Ovary (tissue), 9 donors: ENCODE measurements around the gene LZTFL1. TPM values are rescaled to one million over a fixed set of nuclear protein-coding genes. Genes with fewer than 3 reads are reported as not detected.

Source experiments
- DNase-seq, 5 donors: peaks; one replicate each; pipeline ENCODE4 v3.0.0-alpha.2; 2019 to 2020
- H3K27ac ChIP-seq, 2 donors: fragments of 200-600 bp; one replicate each; pipeline versions ENCODE4 v1.5.1 to v1.8.0; 2019 to 2022
- H3K27me3 ChIP-seq: fragments of 200-600 bp; one replicate; pipeline ENCODE4 v1.8.0; 2022
- H3K36me3 ChIP-seq: fragments of 200-600 bp; sonication (generic); one replicate; pipeline ENCODE4 v1.5.1; 2019
- H3K4me1 ChIP-seq: one replicate; pipeline ENCODE4 v1.8.1; 2013; ENCODE audit warnings: mild to moderate bottlenecking, moderate library complexity; ENCODE audit not compliant: insufficient read depth
- H3K4me3 ChIP-seq: fragments of 200-600 bp; sonication (generic); one replicate; pipeline ENCODE4 v1.5.1; 2017
- H3K9me3 ChIP-seq, 2 donors: fragments of 200-600 bp in 1 of 2; sonication (generic) in 1 of 2; one replicate each; pipeline versions ENCODE4 v1.5.1 to v1.8.1; 2013 to 2019; ENCODE audit warnings: mild to moderate bottlenecking in 1 of 2, moderate library complexity in 1 of 2
- EP300 ChIP-seq: sonication (generic); formaldehyde crosslinking; IDR thresholded peaks from one replicate; pipeline ENCODE4 v1.6.1; 2017; ENCODE audit warnings: antibody characterized with exemption
- POLR2A ChIP-seq: fragments of 450-650 bp; IDR thresholded peaks from one replicate; pipeline ENCODE4 v1.6.1; 2017; ENCODE audit warnings: antibody characterized with exemption, mild to moderate bottlenecking, moderate library complexity
- WGBS, 3 donors: extraction: QIAGEN DNeasy Blood & Tissue Kit in 1 of 3; methylation state at CpG; one replicate each; pipeline versions ENCODE4 v1.1.5 to v1.1.7; 2013 to 2017; 5-methylcytosine and 5-hydroxymethylcytosine counted together
- intact Hi-C, 4 donors: fragments of 100-400 bp; cut with DNase I; formaldehyde crosslinking; loops; one replicate each; pipeline versions ENCODE4 v1.11.0 to v1.15.1; 2022 to 2023
- polyA plus RNA-seq, 2 donors: library from polyadenylated mRNA; stranded (reverse); fragments of 200-250 nt in 1 of 2; fragments of 350-450 nt in 1 of 2; fragmentation: Illumina TruSeq in 1 of 2; extraction: RNeasy Lipid Tissue Mini Kit (QIAGEN cat#74804) in 1 of 2; gene quantifications; one replicate each; pipeline ENCODE4 v1.2.3, GENCODE V29; 2013 to 2014
- total RNA-seq, 7 donors: library from RNA; depleted of rRNA in 2 of 7; stranded (reverse); fragments of >200 nt in 2 of 7; fragmentation: NEBNext Ultra II Directional in 3 of 7; extraction: Animal tissue kit (Norgen Biotek cat#: 25700) in 3 of 7; gene quantifications; one replicate each; pipeline versions ENCODE4 v1.1.0 to v1.2.4, GENCODE V29; 2016 to 2023
- TF ChIP-seq, protein P1 (sequence below), 3 donors: fragments of 450-650 bp in 2 of 3; fragments of 200-600 bp in 1 of 3; IDR thresholded peaks; one replicate each; pipeline versions ENCODE4 v1.5.1 to v1.8.0; 2016 to 2022; ENCODE audit warnings: antibody characterized with exemption in 3 of 3, mild to moderate bottlenecking in 1 of 3
- donor health status: DM: no; HTN: no; CAD: no; lungs with moderate emphysema.
- donor health status: DM: no; HTN: no; CAD: no.
- donor health status: Bipolar disorder and iron deficiency.
- donor health status: DM: yes; HTN: yes; CAD: no.
- donor health status: DM: no; HTN: no; CAD: no.
- donor health status: DM: yes; HTN: yes; CAD: no.

Gene LZTFL1
- total and polyA plus RNA-seq, 9 donors: 12.3 to 30.6 (median 17.3) TPM

- intact Hi-C loops: no loop called here
- no peak for TF ChIP-seq EP300
- TF ChIP-seq, protein P1, sequence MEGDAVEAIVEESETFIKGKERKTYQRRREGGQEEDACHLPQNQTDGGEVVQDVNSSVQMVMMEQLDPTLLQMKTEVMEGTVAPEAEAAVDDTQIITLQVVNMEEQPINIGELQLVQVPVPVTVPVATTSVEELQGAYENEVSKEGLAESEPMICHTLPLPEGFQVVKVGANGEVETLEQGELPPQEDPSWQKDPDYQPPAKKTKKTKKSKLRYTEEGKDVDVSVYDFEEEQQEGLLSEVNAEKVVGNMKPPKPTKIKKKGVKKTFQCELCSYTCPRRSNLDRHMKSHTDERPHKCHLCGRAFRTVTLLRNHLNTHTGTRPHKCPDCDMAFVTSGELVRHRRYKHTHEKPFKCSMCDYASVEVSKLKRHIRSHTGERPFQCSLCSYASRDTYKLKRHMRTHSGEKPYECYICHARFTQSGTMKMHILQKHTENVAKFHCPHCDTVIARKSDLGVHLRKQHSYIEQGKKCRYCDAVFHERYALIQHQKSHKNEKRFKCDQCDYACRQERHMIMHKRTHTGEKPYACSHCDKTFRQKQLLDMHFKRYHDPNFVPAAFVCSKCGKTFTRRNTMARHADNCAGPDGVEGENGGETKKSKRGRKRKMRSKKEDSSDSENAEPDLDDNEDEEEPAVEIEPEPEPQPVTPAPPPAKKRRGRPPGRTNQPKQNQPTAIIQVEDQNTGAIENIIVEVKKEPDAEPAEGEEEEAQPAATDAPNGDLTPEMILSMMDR (IDR thresholded peaks at IDR 0.05): no peak
- no peak for TF ChIP-seq POLR2A
- Histone ChIP-seq H3K4me3 (no peak overlapping the region), H3K27ac (no peak overlapping the region), H3K36me3 (no peaks in the 10 kb centered on the region), H3K4me1 (no peaks in the 10 kb centered on the region), H3K9me3 (no peaks in the 10 kb centered on the region), H3K27me3 (no peaks in the 10 kb centered on the region)
- WGBS, 3 donors: 55 to 75% (median 56%) methylated on average over 2 of the region's 2 CpGs
- DNase-seq: no peak
Observed at GRCh38 chr3:45868213-45868612, 26.3 kb upstream of the LZTFL1 start.

DNA sequence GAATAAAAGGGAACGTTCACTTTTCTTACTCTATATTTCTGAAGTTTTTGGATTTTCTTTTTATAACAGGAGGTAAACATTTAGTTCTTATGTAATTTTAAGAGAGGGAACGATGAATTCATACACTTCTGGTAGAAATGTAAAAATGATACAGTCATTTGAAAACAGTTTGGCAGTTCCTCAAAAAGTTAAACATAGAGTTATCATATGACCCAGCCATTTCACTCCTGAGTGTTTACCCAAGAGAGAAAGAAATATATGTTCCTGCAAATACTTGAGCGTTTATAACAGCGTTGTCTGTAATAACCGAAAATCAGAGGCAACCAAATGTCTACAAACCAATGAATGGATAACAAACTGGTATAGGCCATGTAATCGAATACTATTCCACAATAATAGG is 23.6 kb upstream of the LZTFL1 start:
- no peaks in the 10 kb centered on the region for H3K27me3 ChIP-seq
- intact Hi-C loops: no loop called here
- H3K9me3 ChIP-seq: no peaks in the 10 kb centered on the region
- H3K4me3 ChIP-seq: no peak overlapping the region
- H3K36me3 ChIP-seq: no peaks in the 10 kb centered on the region
- DNase-seq: no peak
- H3K27ac ChIP-seq: no peak overlapping the region
- TF ChIP-seq EP300 (no peak), POLR2A (no peak)
- TF ChIP-seq, protein P1 (IDR thresholded peaks at IDR 0.05): no peak
- 77 to 83% (median 81%) methylated on average over 6 of the region's 6 CpGs for WGBS, 3 donors
- H3K4me1 ChIP-seq: no peaks in the 10 kb centered on the region

DNA sequence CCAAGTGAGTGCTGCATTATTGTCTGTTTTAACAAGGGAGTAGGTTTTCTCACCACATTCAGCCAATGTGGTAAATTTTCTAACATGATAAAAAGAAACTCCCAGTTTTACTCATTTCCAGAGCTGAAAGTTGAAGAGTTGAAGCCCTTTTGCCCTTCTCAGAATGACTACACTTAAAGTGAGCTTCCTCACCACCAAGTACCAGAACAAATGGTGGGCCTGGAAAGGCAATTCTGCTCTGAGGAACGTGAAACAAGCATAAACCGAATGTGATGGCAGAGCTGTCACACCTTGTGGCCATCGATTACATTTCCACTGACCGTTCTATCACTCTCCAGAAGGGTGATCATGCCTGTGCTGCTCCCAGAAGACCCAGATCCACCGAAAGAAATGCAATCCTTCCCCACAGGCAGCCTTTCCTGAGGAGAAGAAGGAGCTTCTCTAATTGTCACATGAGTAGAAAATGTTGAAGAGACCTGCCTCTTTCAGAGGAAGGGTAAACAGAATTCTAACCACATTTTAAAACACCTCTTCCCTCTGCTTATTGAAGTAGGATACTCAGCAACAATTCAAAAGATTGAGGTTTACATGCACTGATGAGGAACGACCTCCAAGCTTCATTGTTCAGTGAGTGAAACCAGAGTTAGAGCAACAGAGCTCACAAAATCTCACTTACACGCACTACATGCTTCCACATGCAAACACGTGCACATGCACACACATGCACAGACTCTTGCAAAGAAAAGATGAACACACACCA is 23.0 kb upstream of the LZTFL1 start:
- no peak for DNase-seq
- H3K36me3 ChIP-seq: no peaks in the 10 kb centered on the region
- intact Hi-C loops: no loop called here
- no peaks in the 10 kb centered on the region for H3K4me1 ChIP-seq
- H3K4me3 ChIP-seq: no peak overlapping the region
- WGBS, 3 donors: 53 to 67% (median 62%) methylated on average over 8 of the region's 8 CpGs
- no peak overlapping the region for H3K27ac ChIP-seq
- H3K9me3 ChIP-seq: no peaks in the 10 kb centered on the region
- TF ChIP-seq EP300: no peak
- TF ChIP-seq, protein P1 (IDR thresholded peaks at IDR 0.05): no peak
- no peak for TF ChIP-seq POLR2A
- H3K27me3 ChIP-seq: no peaks in the 10 kb centered on the region

- H3K4me1 ChIP-seq: no peaks in the 10 kb centered on the region
- H3K9me3 ChIP-seq: no peaks in the 10 kb centered on the region
- H3K27ac ChIP-seq: no peak overlapping the region
- 24 to 34% (median 28%) methylated on average over 7 of the region's 7 CpGs for WGBS, 3 donors
- no peaks in the 10 kb centered on the region for H3K27me3 ChIP-seq
- no peak overlapping the region for H3K4me3 ChIP-seq
- intact Hi-C loops: no loop called here
- TF ChIP-seq POLR2A (no peak), EP300 (no peak)
- TF ChIP-seq, protein P1 (IDR thresholded peaks at IDR 0.05): no peak
- no peaks in the 10 kb centered on the region for H3K36me3 ChIP-seq
- no peak for DNase-seq
Observed at GRCh38 chr3:45861043-45861719, 19.3 kb upstream of the LZTFL1 start.
